ENCODE measurements around the gene CCND2.

The CCND2 gene

DNA sequence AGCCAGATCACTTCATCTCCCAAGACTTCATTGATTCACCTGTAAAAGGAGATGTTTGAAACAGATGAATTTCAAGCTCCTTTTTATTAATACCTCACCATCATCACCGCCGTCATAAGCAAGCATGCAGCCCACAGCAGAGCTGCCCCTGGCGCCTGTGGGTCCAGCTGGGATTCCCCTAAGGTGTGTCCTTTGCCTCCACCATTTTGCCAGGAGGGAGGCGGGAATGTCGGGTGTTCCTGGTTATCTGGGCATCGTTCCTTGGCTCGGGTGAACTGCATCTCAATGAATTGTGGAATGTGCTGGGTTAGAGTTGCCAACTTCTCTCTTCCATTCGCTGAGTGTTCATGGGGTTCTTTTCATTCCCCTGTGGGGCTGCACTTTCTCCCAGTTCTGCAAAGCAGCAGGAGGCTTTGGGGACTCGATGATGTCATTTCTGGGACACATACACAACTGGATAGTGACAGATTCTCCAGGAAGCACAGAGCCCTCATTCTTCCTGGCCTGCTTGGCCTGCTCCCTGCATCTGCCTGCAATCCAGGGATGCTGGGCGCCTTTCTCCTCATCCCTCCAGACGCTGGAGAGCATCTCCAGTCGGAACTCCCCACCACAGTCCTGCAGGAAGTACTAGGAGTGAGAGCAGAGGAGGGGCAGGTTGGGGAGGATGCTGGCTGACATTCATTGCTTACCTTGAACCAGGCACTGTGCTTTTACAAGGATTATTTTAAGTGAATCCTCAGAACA is 10.1 kb downstream of the CCND2 start:
- TF ChIP-seq, protein P1, sequence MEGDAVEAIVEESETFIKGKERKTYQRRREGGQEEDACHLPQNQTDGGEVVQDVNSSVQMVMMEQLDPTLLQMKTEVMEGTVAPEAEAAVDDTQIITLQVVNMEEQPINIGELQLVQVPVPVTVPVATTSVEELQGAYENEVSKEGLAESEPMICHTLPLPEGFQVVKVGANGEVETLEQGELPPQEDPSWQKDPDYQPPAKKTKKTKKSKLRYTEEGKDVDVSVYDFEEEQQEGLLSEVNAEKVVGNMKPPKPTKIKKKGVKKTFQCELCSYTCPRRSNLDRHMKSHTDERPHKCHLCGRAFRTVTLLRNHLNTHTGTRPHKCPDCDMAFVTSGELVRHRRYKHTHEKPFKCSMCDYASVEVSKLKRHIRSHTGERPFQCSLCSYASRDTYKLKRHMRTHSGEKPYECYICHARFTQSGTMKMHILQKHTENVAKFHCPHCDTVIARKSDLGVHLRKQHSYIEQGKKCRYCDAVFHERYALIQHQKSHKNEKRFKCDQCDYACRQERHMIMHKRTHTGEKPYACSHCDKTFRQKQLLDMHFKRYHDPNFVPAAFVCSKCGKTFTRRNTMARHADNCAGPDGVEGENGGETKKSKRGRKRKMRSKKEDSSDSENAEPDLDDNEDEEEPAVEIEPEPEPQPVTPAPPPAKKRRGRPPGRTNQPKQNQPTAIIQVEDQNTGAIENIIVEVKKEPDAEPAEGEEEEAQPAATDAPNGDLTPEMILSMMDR (conservative IDR thresholded peaks at IDR 0.05) = no peak
- TF ChIP-seq ZFX (IDR thresholded peaks at IDR 0.05) = no peak
- H3K27ac ChIP-seq = no peak overlapping the region

DNA sequence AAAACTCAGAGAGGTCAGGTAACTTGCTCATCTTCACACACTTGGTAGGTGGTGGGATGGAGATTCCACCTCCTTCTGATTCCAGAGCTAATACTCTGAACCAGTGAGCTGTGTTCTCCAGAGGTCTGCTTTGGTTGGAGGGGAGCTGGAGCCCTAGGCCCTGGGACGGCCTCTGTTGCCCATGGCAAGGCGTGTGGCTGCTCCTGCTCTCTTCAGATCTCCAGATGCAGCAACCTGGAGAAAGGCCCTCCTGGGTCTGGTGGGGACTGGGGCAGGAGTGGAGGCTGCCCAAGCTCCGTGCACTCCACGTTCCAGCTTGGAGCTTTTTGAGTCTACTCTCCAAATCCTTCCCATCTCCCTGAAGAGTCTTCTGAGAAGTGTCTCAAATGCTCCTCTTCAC is 10.7 kb downstream of the CCND2 start:
- H3K27ac ChIP-seq = no peak overlapping the region
- TF ChIP-seq, protein P1 (conservative IDR thresholded peaks at IDR 0.05) = no peak
- TF ChIP-seq ZFX (IDR thresholded peaks at IDR 0.05) = no peak

DNA sequence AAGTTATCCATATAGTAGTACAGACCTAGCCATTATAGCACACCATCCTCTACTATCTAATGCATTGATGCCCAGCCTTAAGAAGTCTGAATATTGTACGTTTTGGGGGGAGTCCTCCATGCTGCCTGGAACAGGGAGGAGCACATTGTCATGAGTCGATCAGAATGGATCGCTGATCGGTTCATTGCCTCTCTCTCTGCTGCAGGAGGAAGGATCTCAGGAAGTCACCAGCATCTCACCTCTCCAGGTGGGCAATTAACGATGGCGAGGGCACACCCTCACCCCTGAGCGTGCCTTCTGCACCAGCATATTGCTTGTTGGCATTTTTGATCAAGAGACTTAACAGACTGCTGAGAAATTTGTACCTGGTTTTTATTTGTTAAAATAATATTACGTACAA is 11.5 kb downstream of the CCND2 start:
- TF ChIP-seq, protein P1 (conservative IDR thresholded peaks at IDR 0.05) = no peak
- TF ChIP-seq ZFX (IDR thresholded peaks at IDR 0.05) = no peak

DNA sequence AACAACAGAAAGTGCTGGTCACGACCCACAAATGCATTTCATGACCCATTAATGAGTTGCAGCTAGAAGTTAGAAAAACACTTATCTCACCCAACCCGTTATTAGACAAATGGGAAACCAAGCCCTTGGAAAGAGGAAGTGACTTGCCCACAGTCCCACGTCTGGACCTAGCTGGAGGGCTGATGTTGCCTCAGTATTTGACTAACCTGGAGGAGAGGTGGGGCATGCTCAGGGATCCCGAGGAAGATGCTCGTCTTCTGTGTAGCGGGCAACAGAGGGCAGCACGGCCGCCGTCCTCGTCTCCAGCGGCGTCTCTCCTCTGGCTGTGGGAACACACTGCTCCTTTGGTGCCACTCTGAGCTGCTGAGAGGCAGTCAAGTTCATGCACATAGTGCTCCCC is 12.7 kb downstream of the CCND2 start:
- H3K27ac ChIP-seq = no peak overlapping the region
- TF ChIP-seq, protein P1 (conservative IDR thresholded peaks at IDR 0.05) = no peak
- no peak for TF ChIP-seq ZFX (IDR thresholded peaks at IDR 0.05)

More for the DNA sequence above, 11.5 kb downstream of the CCND2 start:
- H3K27ac ChIP-seq = no peak overlapping the region

DNA sequence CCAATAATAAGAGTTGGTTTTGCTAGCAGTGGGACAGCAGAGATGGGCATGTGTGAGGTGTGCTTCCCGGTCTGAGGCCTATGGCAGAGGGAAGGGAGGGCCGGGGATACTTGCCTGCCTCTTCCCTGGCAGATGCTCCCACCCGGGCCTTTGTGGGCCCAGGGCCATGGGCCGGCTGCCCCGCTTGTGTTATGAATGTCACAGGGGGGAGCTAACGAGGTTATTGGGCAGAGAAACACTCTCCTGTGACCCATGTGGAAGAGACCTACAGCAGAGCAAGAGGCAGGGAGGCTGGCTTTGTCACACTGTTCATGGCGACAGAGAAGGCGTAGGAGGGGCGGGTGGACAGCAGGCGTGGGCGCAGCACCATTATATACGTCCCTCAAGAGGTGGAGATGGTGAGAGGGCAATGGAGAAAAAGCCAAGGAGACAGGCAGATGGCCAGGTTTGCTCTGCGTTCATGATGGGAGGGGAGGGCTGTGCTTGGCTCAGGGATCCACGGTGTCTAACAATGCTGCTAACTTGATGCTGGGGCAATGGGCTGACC is 13.3 kb downstream of the CCND2 start:
- no peak overlapping the region for H3K27ac ChIP-seq

DNA sequence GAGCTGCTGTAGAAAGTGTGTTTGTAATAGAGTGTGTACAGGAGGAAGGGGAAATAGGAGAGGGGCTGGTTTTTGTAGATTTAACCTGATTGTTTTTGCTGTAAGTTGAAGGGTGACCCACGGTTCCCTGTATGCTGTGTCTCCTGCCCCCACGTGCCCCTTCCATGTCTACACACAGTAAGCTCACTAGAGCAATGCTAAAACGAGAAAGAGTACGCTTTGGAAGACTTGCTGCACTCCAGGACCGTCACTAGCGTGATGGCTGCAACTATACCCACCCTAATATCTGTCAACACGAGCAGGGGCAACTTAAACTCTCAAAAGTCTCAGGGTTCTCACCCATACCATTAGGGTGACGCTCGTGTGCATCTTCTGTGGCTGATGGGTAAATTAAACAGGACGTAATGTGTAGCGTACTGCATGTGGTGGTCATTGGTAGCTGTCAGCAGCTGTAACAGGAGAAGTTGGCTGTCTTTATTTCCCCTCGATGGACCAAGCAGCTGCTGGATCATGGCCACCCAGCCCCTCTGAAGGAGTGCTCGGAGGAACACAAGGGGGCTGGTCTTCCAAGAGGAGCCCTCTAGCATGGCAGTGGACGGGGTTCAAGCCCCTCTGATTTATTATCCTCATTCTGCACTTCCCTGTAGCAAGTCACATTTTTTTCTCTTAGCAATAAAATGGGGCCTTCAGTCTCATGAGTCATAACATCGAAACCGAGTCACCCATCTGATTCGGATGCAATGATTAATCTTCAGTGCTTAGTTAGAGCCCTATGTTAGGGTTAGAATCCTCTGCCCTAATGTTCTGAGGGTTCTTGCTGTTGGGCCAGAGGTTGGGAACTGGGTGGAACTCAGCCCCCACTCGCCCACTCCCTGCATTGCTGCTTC is 14.0 kb downstream of the CCND2 start:
- H3K27ac ChIP-seq = no peak overlapping the region
- TF ChIP-seq, protein P1 (conservative IDR thresholded peaks at IDR 0.05) = no peak
- TF ChIP-seq ZFX (IDR thresholded peaks at IDR 0.05) = no peak

More for the DNA sequence above, 13.3 kb downstream of the CCND2 start:
- no peak for TF ChIP-seq ZFX (IDR thresholded peaks at IDR 0.05)
- TF ChIP-seq, protein P1 (conservative IDR thresholded peaks at IDR 0.05) = no peak

Data from C4-2B (cell line).